SK-N-SH treated with all-trans-retinoic acid at 6 μM for 48 hours (cell line): ENCODE measurements around the gene HADH.

ENCODE experiments used
- ARNTL ChIP-seq: fragments of 450-650 bp; formaldehyde crosslinking; IDR thresholded peaks from 2 replicates; pipeline ENCODE4 v1.5.0; 2020; ENCODE audit warnings: low read depth, mild to moderate bottlenecking, moderate library complexity, borderline replicate concordance
- BACH2 ChIP-seq: fragments of 250-450 bp; sonication (Bioruptor Pico); IDR thresholded peaks from 2 replicates; pipeline ENCODE4 v1.9.0; 2021; ENCODE audit warnings: mild to moderate bottlenecking, borderline replicate concordance
- CSDC2 ChIP-seq: fragments of 250-450 bp; sonication (Bioruptor Pico); IDR thresholded peaks from 2 replicates; pipeline ENCODE4 v1.5.0; 2020; ENCODE audit warnings: mild to moderate bottlenecking, moderate library complexity
- ESRRG ChIP-seq: fragments of 250-450 bp; sonication (Bioruptor Pico); IDR thresholded peaks from 2 replicates; pipeline ENCODE4 v1.6.1; 2021; ENCODE audit warnings: mild to moderate bottlenecking
- SNAI2 ChIP-seq: fragments of 250-450 bp; sonication (Bioruptor Pico); IDR thresholded peaks from 2 replicates; pipeline ENCODE4 v1.5.0; 2020; ENCODE audit warnings: mild to moderate bottlenecking, moderate library complexity
- ZC3H10 ChIP-seq: fragments of 250-450 bp; sonication (Bioruptor Pico); IDR thresholded peaks from 2 replicates; pipeline ENCODE4 v1.5.1; 2021; ENCODE audit warnings: mild to moderate bottlenecking, moderate library complexity
- ZFP30 ChIP-seq: fragments of 450-650 bp; formaldehyde crosslinking; IDR thresholded peaks from 2 replicates; pipeline ENCODE4 v1.5.0; 2022; ENCODE audit warnings: mild to moderate bottlenecking, moderate library complexity
- ZNF8 ChIP-seq: fragments of 450-650 bp; formaldehyde crosslinking; IDR thresholded peaks from 2 replicates; pipeline ENCODE4 v1.5.0; 2020; ENCODE audit warnings: mild to moderate bottlenecking, moderate library complexity
- TF ChIP-seq, protein P1 (sequence below): fragments of 250-450 bp; sonication (Bioruptor Pico); IDR thresholded peaks from 2 replicates; pipeline ENCODE4 v1.5.0; 2020; ENCODE audit warnings: mild to moderate bottlenecking, moderate library complexity
- TF ChIP-seq, protein P2 (sequence below): fragments of 250-450 bp; sonication (Bioruptor Pico); IDR thresholded peaks from 2 replicates; pipeline ENCODE4 v1.5.1; 2020; ENCODE audit warnings: low read depth, mild to moderate bottlenecking, moderate library complexity

DNA sequence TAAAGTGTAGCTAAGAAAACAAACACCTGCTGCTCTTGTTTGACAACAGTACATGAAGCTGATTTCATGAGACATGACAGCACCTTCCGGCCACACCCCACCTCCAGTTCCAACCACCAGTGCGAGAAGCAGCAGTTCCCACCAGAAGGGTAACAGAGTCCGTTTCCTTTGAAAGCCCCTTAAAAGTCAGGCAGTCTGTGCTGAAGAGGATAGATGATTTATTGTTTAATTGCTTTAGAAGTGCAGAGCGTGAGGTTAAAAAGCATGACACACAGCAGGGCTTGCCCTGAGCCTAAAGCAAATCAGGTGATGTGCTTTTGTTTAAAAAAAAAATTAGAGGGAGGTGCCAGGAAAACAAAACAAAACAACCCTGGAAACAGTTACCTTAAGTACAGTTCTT is 82.6 kb downstream of the HADH start:
- TF ChIP-seq ARNTL (CRISPR knock-in tag) = no peak
- no peak for TF ChIP-seq ZFP30
- TF ChIP-seq SNAI2 (CRISPR knock-in tag) = no peak
- no peak for TF ChIP-seq ESRRG (CRISPR knock-in tag)
- no peak for TF ChIP-seq ZC3H10 (CRISPR knock-in tag)
- TF ChIP-seq, protein P1, sequence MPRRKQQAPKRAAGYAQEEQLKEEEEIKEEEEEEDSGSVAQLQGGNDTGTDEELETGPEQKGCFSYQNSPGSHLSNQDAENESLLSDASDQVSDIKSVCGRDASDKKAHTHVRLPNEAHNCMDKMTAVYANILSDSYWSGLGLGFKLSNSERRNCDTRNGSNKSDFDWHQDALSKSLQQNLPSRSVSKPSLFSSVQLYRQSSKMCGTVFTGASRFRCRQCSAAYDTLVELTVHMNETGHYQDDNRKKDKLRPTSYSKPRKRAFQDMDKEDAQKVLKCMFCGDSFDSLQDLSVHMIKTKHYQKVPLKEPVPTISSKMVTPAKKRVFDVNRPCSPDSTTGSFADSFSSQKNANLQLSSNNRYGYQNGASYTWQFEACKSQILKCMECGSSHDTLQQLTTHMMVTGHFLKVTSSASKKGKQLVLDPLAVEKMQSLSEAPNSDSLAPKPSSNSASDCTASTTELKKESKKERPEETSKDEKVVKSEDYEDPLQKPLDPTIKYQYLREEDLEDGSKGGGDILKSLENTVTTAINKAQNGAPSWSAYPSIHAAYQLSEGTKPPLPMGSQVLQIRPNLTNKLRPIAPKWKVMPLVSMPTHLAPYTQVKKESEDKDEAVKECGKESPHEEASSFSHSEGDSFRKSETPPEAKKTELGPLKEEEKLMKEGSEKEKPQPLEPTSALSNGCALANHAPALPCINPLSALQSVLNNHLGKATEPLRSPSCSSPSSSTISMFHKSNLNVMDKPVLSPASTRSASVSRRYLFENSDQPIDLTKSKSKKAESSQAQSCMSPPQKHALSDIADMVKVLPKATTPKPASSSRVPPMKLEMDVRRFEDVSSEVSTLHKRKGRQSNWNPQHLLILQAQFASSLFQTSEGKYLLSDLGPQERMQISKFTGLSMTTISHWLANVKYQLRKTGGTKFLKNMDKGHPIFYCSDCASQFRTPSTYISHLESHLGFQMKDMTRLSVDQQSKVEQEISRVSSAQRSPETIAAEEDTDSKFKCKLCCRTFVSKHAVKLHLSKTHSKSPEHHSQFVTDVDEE (CRISPR knock-in tag) = no peak
- no peak for TF ChIP-seq ZNF8 (CRISPR knock-in tag)
- TF ChIP-seq CSDC2 = no peak
- TF ChIP-seq, protein P2, sequence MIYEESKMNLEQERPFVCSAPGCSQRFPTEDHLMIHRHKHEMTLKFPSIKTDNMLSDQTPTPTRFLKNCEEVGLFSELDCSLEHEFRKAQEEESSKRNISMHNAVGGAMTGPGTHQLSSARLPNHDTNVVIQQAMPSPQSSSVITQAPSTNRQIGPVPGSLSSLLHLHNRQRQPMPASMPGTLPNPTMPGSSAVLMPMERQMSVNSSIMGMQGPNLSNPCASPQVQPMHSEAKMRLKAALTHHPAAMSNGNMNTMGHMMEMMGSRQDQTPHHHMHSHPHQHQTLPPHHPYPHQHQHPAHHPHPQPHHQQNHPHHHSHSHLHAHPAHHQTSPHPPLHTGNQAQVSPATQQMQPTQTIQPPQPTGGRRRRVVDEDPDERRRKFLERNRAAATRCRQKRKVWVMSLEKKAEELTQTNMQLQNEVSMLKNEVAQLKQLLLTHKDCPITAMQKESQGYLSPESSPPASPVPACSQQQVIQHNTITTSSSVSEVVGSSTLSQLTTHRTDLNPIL (CRISPR knock-in tag) = no peak
- TF ChIP-seq BACH2 (CRISPR knock-in tag) = no peak
